Stimulated activated CD4-positive, alpha-beta T cell treated with anti-CD3 and anti-CD28 coated beads, Interleukin-2, amount 100 ng/mL, for 24 hours (primary cell): ENCODE results near the gene NUP214.
"Not testable (repeated sequence)": the region's sequence is repeated elsewhere in the genome, so short reads cannot be mapped to it uniquely, and the experiment has no call there.

ENCODE experiments used
- DNase-seq, 2 donors: peaks; one replicate each; pipeline ENCODE4 v3.0.0-alpha.2; 2020

Gene NUP214

GRCh38 chr9:131197160-131197911 is 72.0 kb downstream of the NUP214 start:
- DNase-seq = no peak

GRCh38 chr9:131198041-131198715 is 72.8 kb downstream of the NUP214 start:
- no peak for DNase-seq

- DNase-seq = no peak
Observed at GRCh38 chr9:131201856-131202255, 76.5 kb downstream of the NUP214 start.

- DNase-seq = no peak
Observed at GRCh38 chr9:131203431-131204218, 78.2 kb downstream of the NUP214 start.

- DNase-seq = no peak
Observed at GRCh38 chr9:131204285-131204684, 78.9 kb downstream of the NUP214 start.

GRCh38 chr9:131206495-131206894 is 81.1 kb downstream of the NUP214 start:
- DNase-seq = no peak

GRCh38 chr9:131211920-131212319 is 86.5 kb downstream of the NUP214 start:
- DNase-seq = not testable (repeated sequence)

- DNase-seq = no peak
Observed at GRCh38 chr9:131214286-131214856, 89.0 kb downstream of the NUP214 start.

- DNase-seq = no peak
Observed at GRCh38 chr9:131214876-131215275, 89.5 kb downstream of the NUP214 start.

GRCh38 chr9:131216806-131217205 is 91.4 kb downstream of the NUP214 start:
- no peak for DNase-seq

GRCh38 chr9:131217331-131218031 is 92.1 kb downstream of the NUP214 start:
- no peak for DNase-seq

- no peak for DNase-seq
Observed at GRCh38 chr9:131218370-131218769, 93.0 kb downstream of the NUP214 start.

- DNase-seq = no peak
Observed at GRCh38 chr9:131220485-131220884, 95.1 kb downstream of the NUP214 start.

GRCh38 chr9:131222460-131222859 is 97.1 kb downstream of the NUP214 start:
- DNase-seq = no peak

GRCh38 chr9:131226226-131226625 is 100.8 kb downstream of the NUP214 start:
- no peak for DNase-seq

GRCh38 chr9:131227112-131227958 is 101.9 kb downstream of the NUP214 start:
- DNase-seq = no peak

- no peak for DNase-seq
Observed at GRCh38 chr9:131227959-131228460, 102.6 kb downstream of the NUP214 start.

- no peak for DNase-seq
Observed at GRCh38 chr9:131228988-131229387, 103.6 kb downstream of the NUP214 start.

- no peak for DNase-seq
Observed at GRCh38 chr9:131233556-131233955, 108.2 kb downstream of the NUP214 start.

- DNase-seq = no peak
Observed at GRCh38 chr9:131233995-131234394, 108.6 kb downstream of the NUP214 start.

GRCh38 chr9:131234799-131235479 is 109.6 kb downstream of the NUP214 start:
- no peak for DNase-seq
